ENCODE results near the gene MEMO1. TPM values are rescaled to one million over a fixed set of nuclear protein-coding genes. Genes with fewer than 3 reads are reported as not detected.

Gene MEMO1
- total RNA-seq, 8 experiments from 2014 or later = 24.3 to 56.6 (median 34.3) TPM

Other genes starting within 250 kb of the MEMO1 start
- gene DPY30, start 28.8 kb upstream of the MEMO1 start, total RNA-seq = 100 to 1,000 TPM in 3 of 8 experiments, 10 to 100 TPM in 5; 75.7 to 117 (median 92.1) TPM
- 10 to 100 TPM; 14.2 to 51.8 (median 40.7) TPM for gene SPAST, start 52.5 kb upstream of the MEMO1 start, total RNA-seq
- gene SLC30A6, start 154.9 kb upstream of the MEMO1 start, total RNA-seq = 10 to 100 TPM in 7 of 8 experiments, 1 to 10 TPM in 1; 9.3 to 29.7 (median 17.0) TPM

Data from motor neuron (in vitro differentiated cells).